Measurements from ENCODE around the gene ACOXL.

The ACOXL gene

DNA sequence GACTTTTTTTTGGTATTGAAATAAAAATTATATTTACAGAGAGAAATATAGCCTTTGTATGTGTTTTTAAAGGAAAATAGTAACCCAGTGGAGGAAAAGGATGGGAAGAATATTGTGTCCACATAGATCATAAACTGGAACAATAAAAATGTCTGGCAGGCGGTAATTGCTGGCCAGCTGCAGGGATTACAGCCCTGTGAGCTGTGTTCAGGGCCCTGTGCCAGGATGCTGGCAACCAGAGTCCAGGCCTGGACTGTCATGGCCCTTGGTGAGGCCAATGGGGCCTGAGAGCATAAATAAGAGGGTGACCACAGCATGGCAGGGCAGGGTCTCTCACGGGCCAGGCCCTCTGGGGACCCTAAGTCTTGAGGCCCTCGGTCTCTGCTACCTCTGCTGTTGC, 171.2 kb downstream of the ACOXL start:
- in situ Hi-C loops (cut with MboI; ENCODE audit: low sequenced_read_pairs, unreplicated experiment) = no loop called here
- DNase-seq (ENCODE audit: low spot score) = no peak
- TF ChIP-seq, protein P1, sequence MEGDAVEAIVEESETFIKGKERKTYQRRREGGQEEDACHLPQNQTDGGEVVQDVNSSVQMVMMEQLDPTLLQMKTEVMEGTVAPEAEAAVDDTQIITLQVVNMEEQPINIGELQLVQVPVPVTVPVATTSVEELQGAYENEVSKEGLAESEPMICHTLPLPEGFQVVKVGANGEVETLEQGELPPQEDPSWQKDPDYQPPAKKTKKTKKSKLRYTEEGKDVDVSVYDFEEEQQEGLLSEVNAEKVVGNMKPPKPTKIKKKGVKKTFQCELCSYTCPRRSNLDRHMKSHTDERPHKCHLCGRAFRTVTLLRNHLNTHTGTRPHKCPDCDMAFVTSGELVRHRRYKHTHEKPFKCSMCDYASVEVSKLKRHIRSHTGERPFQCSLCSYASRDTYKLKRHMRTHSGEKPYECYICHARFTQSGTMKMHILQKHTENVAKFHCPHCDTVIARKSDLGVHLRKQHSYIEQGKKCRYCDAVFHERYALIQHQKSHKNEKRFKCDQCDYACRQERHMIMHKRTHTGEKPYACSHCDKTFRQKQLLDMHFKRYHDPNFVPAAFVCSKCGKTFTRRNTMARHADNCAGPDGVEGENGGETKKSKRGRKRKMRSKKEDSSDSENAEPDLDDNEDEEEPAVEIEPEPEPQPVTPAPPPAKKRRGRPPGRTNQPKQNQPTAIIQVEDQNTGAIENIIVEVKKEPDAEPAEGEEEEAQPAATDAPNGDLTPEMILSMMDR (IDR thresholded peaks at IDR 0.05; ENCODE audit: borderline replicate concordance, control extremely low read depth, extremely low read depth, insufficient read depth, missing control alignments) = no peak

DNA sequence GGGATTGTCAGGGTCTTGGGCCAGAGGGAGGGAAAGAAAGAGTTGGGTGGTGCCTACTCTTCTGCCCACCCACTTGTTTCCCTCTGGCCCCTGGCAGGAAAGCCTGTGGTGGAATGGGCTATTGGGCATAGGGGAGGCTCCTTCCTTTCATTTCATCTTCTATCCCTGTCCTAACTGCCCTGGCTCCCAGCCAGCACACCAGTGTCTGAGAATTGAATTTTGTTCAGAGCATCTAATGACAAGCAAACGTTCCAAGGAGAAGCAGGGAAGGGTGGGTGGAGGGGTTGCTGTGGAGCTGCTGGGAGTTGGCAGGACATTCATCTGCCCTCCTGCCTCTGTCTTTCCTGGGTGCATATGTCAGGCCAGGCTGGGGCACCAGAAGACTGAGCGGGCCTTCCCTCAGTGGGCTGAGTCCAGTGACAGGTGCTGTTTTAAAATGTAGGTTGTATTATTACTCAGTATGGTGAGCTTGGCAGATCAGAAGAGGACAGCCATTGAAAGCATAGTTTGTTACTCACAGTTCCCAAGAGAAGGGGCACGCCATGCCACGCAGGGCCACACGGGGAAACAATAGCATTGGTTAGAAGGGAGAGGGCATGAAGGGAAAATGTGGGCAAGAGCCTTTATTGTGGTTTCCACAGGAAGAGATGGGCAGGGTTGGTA, 171.9 kb downstream of the ACOXL start:
- no peak for DNase-seq (ENCODE audit: low spot score)
- in situ Hi-C loops (cut with MboI; ENCODE audit: low sequenced_read_pairs, unreplicated experiment) = no loop called here
- TF ChIP-seq, protein P1 (IDR thresholded peaks at IDR 0.05; ENCODE audit: borderline replicate concordance, control extremely low read depth, extremely low read depth, insufficient read depth, missing control alignments) = no peak

DNA sequence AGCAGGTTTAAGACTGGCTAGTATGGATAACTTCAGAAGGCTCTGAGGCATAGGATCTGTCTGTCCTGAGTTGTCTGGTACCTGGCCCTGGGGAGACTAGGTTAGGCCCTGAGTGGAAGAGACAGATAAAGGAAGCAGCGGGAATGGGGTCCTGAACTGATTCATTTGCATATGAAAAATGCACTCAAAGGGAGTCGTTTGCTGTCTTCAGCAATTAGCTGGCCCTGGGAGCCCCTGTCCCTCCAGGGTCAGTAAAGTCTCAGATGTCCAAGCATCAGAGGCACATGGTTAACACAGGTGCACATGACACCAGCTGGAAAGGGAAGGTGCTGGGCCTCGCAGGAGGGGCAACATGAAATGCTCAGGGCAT, 172.4 kb downstream of the ACOXL start:
- in situ Hi-C loops (cut with MboI; ENCODE audit: low sequenced_read_pairs, unreplicated experiment) = no loop called here
- TF ChIP-seq, protein P1 (IDR thresholded peaks at IDR 0.05; ENCODE audit: borderline replicate concordance, control extremely low read depth, extremely low read depth, insufficient read depth, missing control alignments) = no peak
- DNase-seq (ENCODE audit: low spot score) = peak; percentile 22

DNA sequence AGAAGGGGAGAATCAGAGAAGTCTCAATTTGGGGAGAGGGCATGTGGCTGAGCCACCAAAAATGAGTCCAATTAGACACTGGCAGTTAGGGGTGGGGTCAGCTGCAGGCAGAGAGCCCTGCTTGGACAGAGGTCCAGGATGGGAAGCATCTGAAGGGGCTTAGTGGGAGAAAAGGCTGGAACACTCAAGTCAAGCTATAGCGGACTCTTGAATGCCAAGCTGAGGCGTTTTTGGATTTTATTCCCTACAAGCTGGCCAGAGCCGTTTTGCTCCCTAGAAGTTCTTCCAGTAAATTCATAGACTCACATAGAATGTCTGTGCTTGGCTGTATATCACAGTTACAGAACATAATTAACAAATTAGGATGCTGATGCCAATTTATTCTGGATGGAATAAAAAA, 172.8 kb downstream of the ACOXL start:
- TF ChIP-seq, protein P1 (IDR thresholded peaks at IDR 0.05; ENCODE audit: borderline replicate concordance, control extremely low read depth, extremely low read depth, insufficient read depth, missing control alignments) = no peak
- in situ Hi-C loops (cut with MboI; ENCODE audit: low sequenced_read_pairs, unreplicated experiment) = no loop called here
- no peak for DNase-seq (ENCODE audit: low spot score)

DNA sequence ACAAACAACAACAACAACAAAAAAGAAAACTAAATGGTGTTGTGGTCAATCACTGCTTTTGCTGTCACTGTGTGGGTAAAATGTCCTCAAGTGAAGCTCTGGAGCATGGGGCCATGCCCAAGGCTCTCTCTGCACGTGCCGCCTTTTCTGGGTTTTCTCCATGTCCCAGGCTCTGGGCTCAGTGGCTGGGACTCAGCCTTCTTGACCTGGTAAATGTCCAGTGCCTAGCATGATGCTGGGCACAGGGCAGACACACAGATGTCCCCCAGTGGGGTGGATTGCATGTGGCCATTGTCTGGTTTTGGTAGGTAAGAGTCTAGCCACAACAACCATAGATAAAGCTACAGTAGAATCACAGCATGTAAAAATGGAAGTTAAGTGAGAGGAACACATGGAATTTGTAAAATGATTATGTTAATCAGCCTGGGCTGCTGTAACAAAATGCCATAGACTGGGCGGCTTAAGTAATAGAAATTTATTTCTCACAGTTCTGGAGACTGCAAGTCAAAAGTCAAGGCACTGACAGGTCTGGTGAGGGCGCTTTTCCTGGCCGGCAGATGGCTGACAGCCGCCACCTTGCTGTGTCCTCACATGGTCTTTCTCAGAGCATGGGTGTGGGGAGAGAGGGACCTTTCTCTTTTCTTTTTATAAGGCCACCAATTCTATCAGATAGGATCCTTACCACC, 174.4 kb downstream of the ACOXL start:
- no peak for DNase-seq (ENCODE audit: low spot score)
- TF ChIP-seq, protein P1 (IDR thresholded peaks at IDR 0.05; ENCODE audit: borderline replicate concordance, control extremely low read depth, extremely low read depth, insufficient read depth, missing control alignments) = no peak
- in situ Hi-C loops (cut with MboI; ENCODE audit: low sequenced_read_pairs, unreplicated experiment) = no loop called here

DNA sequence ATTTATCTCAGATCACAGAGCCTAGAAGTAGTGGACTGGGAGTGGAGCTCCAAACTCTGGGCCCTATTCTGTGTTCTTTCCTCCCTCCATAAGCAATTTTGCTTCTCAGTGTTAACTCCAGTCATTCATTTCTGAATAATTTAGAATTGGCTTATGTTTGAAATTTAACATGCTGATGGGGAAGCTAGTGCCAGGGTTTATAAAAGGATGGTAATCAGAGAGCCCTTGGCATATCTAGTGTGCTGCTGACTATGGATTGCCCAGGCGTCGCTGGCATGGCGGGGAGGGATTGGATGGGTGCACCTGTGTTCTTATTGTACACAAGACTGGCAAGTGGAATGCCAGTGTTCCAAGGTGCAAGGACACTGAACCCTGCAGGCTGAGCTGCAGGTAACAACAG, 177.1 kb downstream of the ACOXL start:
- in situ Hi-C loops (cut with MboI; ENCODE audit: low sequenced_read_pairs, unreplicated experiment) = no loop called here
- DNase-seq (ENCODE audit: low spot score) = no peak
- TF ChIP-seq, protein P1 (IDR thresholded peaks at IDR 0.05; ENCODE audit: borderline replicate concordance, control extremely low read depth, extremely low read depth, insufficient read depth, missing control alignments) = no peak

Data from GM13976 (cell line).